ENCODE results near the gene TSPAN17.
A peak's percentile ranks its signal among the peaks of the same experiment; 100 is the strongest.

- TF ChIP-seq CTCF (IDR thresholded peaks at IDR 0.05): peak; percentile 60 to 77 (median 71)
- TF ChIP-seq POLR2A (IDR thresholded peaks at IDR 0.05): no peak
Measured at GRCh38 chr5:176658007-176658599, 10.8 kb downstream of the TSPAN17 start.
